ENCODE results near the gene IL23R.

GRCh38 chr1:67216401-67216800 is 50.1 kb downstream of the IL23R start:
- TF ChIP-seq SIN3A (IDR thresholded peaks at IDR 0.05; ENCODE audit: borderline replicate concordance, low read depth, low read length) = no peak
- TF ChIP-seq CTCF (IDR thresholded peaks at IDR 0.05) = no peak

Data from SK-N-SH (cell line).